Activated CD8-positive, alpha-beta T cell treated with anti-CD3 and anti-CD28 coated beads, Interleukin-2, amount 10 ng/mL, durations not matched to agents 7 days and 5 days (primary cell): ENCODE results near the gene COG3. TPM values are rescaled to one million over a fixed set of nuclear protein-coding genes. Genes with fewer than 3 reads are reported as not detected.

Experiments used
- total RNA-seq, 2 experiments: library from RNA; stranded (reverse); gene quantifications; one replicate each; pipeline ENCODE4 v1.2.3, GENCODE V29; 2021

COG3 gene
- total RNA-seq, 2 experiments from 2014 or later, result 22.0 to 23.1 TPM

Other genes starting within 250 kb of the COG3 start
- gene TPT1, start 123.8 kb upstream of the COG3 start, total RNA-seq, result 1,000 to 10,000 TPM; 3,981 to 4,076 TPM
- gene SLC25A30, start 46.6 kb upstream of the COG3 start, total RNA-seq, result 10 to 100 TPM; 19.0 to 19.7 TPM
- gene ERICH6B, start 150.8 kb downstream of the COG3 start, total RNA-seq, result not detected
- gene CBY2, start 237.4 kb downstream of the COG3 start, total RNA-seq, result not detected